GM10248 (cell line): ENCODE results near the gene NPR1.
A peak's percentile ranks its signal among the peaks of the same experiment; 100 is the strongest.

ENCODE experiments used
- CTCF ChIA-PET: fragments of 300-600 bp; sonication (Branson Sonifier 250); formaldehyde crosslinking; extraction: SDS; loops from one replicate; lab custom pipeline; 2021; ENCODE audit warnings: antibody characterized with exemption; lab: Yijun Ruan, JAX
- POLR2A ChIA-PET: fragments of 350-650 bp; sonication (Branson Sonifier 250); formaldehyde crosslinking; extraction: SDS; loops from one replicate; lab custom pipeline; 2020; ENCODE audit warnings: antibody characterized with exemption; lab: Yijun Ruan, JAX
- DNase-seq: peaks from one replicate; pipeline ENCODE4 v3.0.0; 2012; ENCODE audit errors: extremely low spot score
- TF ChIP-seq, protein P1 (sequence below): IDR thresholded peaks from 2 replicates; pipeline ENCODE4 v1.5.1; 2012; ENCODE audit warnings: mild to moderate bottlenecking, low read depth; ENCODE audit errors: extremely low read depth, missing control alignments, control extremely low read depth

The NPR1 gene

DNA sequence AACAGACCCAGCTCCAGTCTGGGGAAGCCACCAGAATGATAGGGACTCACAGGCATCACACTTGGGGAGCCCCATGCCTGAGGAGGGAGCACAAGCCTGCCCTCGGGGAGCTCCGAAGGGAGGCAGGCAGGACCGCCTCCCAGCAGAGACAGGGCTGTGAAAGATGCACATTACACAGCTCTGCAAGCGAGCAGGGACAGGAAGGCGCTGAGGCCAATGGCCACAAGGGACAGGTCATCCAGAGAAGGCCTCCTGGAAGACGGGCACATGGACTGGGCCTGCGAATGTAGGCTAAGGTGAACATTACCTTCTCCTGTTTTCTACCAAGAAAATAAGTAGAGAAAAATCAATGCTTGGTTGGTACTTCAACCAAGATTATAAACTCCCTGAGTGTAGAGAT is 4.2 kb downstream of the NPR1 start:
- POLR2A ChIA-PET: interaction anchor here (0.5 kb wide), 1 partner anchor 60 kb away, joined by 4 read pairs; no protein-coding TSS in a partner anchor
- CTCF ChIA-PET: no interaction called here
- TF ChIP-seq, protein P1, sequence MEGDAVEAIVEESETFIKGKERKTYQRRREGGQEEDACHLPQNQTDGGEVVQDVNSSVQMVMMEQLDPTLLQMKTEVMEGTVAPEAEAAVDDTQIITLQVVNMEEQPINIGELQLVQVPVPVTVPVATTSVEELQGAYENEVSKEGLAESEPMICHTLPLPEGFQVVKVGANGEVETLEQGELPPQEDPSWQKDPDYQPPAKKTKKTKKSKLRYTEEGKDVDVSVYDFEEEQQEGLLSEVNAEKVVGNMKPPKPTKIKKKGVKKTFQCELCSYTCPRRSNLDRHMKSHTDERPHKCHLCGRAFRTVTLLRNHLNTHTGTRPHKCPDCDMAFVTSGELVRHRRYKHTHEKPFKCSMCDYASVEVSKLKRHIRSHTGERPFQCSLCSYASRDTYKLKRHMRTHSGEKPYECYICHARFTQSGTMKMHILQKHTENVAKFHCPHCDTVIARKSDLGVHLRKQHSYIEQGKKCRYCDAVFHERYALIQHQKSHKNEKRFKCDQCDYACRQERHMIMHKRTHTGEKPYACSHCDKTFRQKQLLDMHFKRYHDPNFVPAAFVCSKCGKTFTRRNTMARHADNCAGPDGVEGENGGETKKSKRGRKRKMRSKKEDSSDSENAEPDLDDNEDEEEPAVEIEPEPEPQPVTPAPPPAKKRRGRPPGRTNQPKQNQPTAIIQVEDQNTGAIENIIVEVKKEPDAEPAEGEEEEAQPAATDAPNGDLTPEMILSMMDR: no peak
- no peak for DNase-seq

DNA sequence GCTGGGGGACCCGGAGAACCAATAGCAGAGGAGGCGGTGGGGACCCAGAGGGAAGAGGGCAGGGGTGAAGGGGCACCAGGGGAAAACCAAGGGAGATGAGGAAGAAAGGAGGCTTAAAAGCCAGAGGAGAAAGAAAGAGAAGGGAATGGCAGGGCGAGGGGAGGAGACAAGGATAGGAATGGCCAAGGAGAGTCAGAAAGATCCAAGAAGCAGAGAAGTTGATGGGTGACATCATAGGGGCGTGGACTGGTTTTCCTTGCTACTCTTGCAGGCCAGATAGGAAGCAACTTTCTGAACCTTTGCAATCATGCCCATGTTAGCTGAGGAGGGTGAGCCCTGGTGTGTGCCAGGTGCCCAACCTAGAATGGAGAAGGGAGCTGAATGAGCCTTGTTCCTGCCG is 5.4 kb downstream of the NPR1 start:
- POLR2A ChIA-PET: no interaction called here
- TF ChIP-seq, protein P1: no peak
- CTCF ChIA-PET: no interaction called here
- no peak for DNase-seq

DNA sequence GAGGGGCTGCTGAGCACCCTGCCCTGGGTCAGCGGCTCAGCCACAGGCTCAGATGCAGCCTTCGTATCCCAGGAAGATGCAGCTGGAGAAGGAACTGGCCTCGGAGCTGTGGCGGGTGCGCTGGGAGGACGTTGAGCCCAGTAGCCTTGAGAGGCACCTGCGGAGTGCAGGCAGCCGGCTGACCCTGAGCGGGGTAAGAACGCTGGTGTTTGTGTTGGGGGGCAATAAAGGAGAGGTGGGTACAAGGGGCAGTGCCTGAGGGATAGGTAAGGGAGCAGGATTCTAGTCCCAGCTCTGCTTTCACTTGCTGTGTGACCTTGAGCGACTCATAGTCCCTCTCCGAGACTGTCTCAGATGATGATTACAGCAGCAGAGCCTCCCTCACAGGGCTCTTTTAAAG is 6.4 kb downstream of the NPR1 start:
- CTCF ChIA-PET: interaction anchor here (1.0 kb wide), 1 partner anchor 28 kb away, joined by 3 read pairs; no protein-coding TSS in a partner anchor

DNA sequence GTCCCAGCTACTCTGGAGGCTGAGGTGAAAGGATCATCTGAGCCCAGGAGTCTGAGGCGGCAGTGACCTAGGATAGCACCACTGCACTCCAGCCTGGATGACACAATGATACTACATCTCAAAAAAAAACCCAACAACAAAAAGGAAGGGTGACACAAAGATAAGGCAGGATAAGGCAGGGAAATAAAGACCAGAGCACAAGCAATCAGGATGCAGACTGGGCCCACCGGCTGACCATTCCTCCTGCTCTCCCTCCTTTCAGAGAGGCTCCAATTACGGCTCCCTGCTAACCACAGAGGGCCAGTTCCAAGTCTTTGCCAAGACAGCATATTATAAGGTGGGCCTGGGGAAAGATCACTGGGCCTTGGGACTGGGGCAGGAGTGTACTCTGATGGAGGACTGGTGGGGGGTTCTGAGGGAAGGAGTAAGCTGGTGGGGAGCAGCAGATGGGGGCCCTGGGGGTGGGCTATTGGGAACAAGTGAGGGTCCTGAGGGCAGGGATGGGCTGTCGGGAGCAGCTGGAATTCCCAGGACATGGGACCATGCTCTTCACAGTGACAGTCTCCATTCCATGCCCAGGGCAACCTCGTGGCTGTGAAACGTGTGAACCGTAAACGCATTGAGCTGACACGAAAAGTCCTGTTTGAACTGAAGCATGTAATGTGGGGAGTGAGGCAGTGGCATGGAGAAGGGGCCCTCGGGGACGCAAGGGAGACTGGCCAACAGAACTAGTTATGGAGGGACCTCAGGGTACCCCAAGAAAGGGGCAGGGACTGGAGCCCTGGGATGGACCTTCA is 7.3 kb downstream of the NPR1 start:
- POLR2A ChIA-PET: no interaction called here
- CTCF ChIA-PET: interaction anchor here (0.9 kb wide), 1 partner anchor 87 kb away, joined by 3 read pairs; no protein-coding TSS in a partner anchor
- DNase-seq: no peak
- TF ChIP-seq, protein P1: no peak

More for the DNA sequence above, 6.4 kb downstream of the NPR1 start:
- no peak for DNase-seq
- POLR2A ChIA-PET: no interaction called here
- TF ChIP-seq, protein P1: no peak

DNA sequence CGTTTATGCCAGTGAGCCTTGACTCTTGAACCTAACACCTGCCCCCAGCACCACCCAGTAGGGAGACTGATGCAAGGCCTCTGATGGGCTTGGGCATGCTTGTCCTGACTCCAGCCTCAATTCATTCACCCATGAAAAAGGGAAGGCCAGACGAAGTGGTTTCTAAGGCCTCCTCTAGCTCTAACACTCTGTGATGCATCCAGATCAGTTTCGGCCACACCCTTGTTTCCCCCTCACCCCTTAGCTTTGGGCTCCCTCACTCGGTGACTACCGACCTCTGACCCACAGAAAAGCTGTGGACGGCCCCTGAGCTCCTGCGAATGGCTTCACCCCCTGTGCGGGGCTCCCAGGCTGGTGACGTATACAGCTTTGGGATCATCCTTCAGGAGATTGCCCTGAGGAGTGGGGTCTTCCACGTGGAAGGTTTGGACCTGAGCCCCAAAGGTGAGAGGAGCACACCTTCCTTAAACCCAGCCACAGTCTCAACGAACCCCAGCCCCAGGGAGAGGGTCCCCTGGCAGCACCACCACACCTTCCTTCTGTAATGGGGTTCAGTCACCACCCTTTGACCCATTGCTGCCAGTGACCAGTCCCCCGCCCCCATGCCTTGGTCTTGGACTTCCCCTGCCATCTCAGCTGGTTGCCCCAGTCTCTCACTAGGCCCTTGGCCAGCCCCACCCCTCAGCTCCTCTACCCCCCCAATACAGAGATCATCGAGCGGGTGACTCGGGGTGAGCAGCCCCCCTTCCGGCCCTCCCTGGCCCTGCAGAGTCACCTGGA is 9.0 kb downstream of the NPR1 start:
- POLR2A ChIA-PET: interaction anchor here (0.6 kb wide), 1 partner anchor 29 kb away, joined by 3 read pairs; no protein-coding TSS in a partner anchor
- CTCF ChIA-PET: no interaction called here
- TF ChIP-seq, protein P1: no peak
- no peak for DNase-seq

DNA sequence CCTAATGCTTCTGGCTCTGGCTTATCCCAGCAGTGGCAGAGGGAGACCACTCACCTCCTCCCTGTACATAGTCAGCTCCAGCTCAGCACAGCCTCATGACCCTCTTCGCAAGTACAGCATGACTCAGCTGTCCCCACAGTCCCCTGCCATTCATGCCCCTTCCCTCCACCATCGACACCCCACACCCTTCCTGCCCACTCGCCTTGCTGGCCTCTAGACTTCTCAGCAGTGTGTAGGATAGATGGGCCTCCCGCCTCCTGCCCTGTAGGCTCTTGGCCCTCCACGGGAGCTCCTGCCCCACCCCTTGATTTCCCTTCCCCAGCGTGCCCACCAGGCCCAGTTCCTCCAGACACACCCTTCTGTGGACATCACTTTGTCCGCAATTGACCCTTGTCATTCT is 9.8 kb downstream of the NPR1 start:
- TF ChIP-seq, protein P1: no peak
- ChIA-PET POLR2A (no interaction called here), CTCF (no interaction called here)
- peak; percentile 6 for DNase-seq
